B cell (primary cell): ENCODE results near the gene KRT74. TPM values are rescaled to one million over a fixed set of nuclear protein-coding genes. Genes with fewer than 3 reads are reported as not detected.

Source experiments
- ATAC-seq: fragments of 200-7000 bp; cut with Tn5 transposase; one replicate; pipeline ENCODE4 v1.10.0; 2021; ENCODE audit warnings: low read depth, mild to moderate bottlenecking, moderate number of reproducible peaks, moderate library complexity
- CTCF ChIA-PET: fragments of 350-600 bp; sonication (Branson Sonifier 250); formaldehyde crosslinking; loops from one replicate; lab custom pipeline; 2021; ENCODE audit warnings: antibody characterized with exemption, inconsistent platforms; lab: Charles Lee
- POLR2A ChIA-PET: fragments of 350-600 bp; sonication (Branson Sonifier 250); formaldehyde crosslinking; loops from one replicate; lab custom pipeline; 2021; ENCODE audit warnings: antibody characterized with exemption; lab: Charles Lee
- DNase-seq: peaks from one replicate; pipeline ENCODE4 v3.0.0; 2013
- H2AFZ ChIP-seq: 2 replicates; pipeline ENCODE4 v1.6.1; 2012; ENCODE audit warnings: mild to moderate bottlenecking, low read depth, low read length; ENCODE audit not compliant: insufficient read depth, poor library complexity, severe bottlenecking
- H3K27ac ChIP-seq, 2 donors: 1 replicate in 1 of 2; 2 replicates in 1 of 2; pipeline ENCODE4 v1.5.1; 2012 to 2013; ENCODE audit warnings: low read length in 2 of 2, mild to moderate bottlenecking in 2 of 2, moderate library complexity in 1 of 2
- H3K27me3 ChIP-seq, 4 experiments: fragments of 200-600 bp in 1 of 4; sonication (generic) in 1 of 4; replicated peaks in 1 of 4; 1 replicate in 2 of 4; 2 replicates in 2 of 4; pipeline versions ENCODE4 v1.6.1 to v1.7.0; 2013 to 2016; ENCODE audit warnings: low read length in 3 of 4, mild to moderate bottlenecking in 2 of 4, mixed read lengths in 1 of 4, moderate library complexity in 1 of 4; ENCODE audit not compliant: insufficient read depth in 4 of 4, control insufficient read depth in 3 of 4; ENCODE audit errors: control extremely low read depth in 1 of 4
- H3K36me3 ChIP-seq, 2 experiments: replicated peaks in 1 of 2; 1 replicate in 1 of 2; 2 replicates in 1 of 2; pipeline versions ENCODE4 v1.6.1 to v1.7.1; 2013; ENCODE audit warnings: low read length in 1 of 2; ENCODE audit not compliant: insufficient read depth in 2 of 2, control insufficient read depth in 1 of 2; ENCODE audit errors: control extremely low read depth in 1 of 2, extremely low read depth in 1 of 2
- H3K4me1 ChIP-seq, 2 donors: fragments of 200-600 bp in 1 of 2; sonication (generic) in 1 of 2; 1 replicate in 1 of 2; 2 replicates in 1 of 2; pipeline versions ENCODE4 v1.5.1 to v1.6.1; 2013 to 2017; ENCODE audit warnings: low read length in 2 of 2; ENCODE audit not compliant: control insufficient read depth in 2 of 2, insufficient read depth in 2 of 2
- H3K4me2 ChIP-seq: replicated peaks from 2 replicates; pipeline ENCODE3; 2012; ENCODE audit warnings: mild to moderate bottlenecking, low read depth, low read length; ENCODE audit not compliant: poor library complexity, severe bottlenecking
- H3K4me3 ChIP-seq, 5 experiments: fragments of 200-600 bp in 1 of 5; sonication (generic) in 1 of 5; 1 replicate in 3 of 5; 2 replicates in 2 of 5; pipeline versions ENCODE4 v1.5.1 to v1.7.0; 2011 to 2016; ENCODE audit warnings: low read length in 4 of 5, mild to moderate bottlenecking in 4 of 5, low read depth in 2 of 5, control low read depth in 1 of 5, moderate library complexity in 1 of 5; ENCODE audit not compliant: insufficient read depth in 1 of 5; ENCODE audit errors: control extremely low read depth in 1 of 5, extremely low read depth in 1 of 5
- H3K79me2 ChIP-seq: fragments of 200-600 bp; sonication (generic); one replicate; pipeline ENCODE4 v1.6.0; 2016; ENCODE audit warnings: low read length; ENCODE audit not compliant: control insufficient read depth, insufficient read depth
- H3K9ac ChIP-seq: fragments of 200-600 bp; sonication (generic); 2 replicates; pipeline ENCODE4 v1.6.1; 2017; ENCODE audit warnings: mild to moderate bottlenecking, low read length, moderate library complexity
- H3K9me3 ChIP-seq, 3 donors: one replicate each; pipeline versions ENCODE4 v1.6.1 to v1.7.1; 2013; ENCODE audit warnings: low read length in 2 of 3; ENCODE audit not compliant: control insufficient read depth in 2 of 3, insufficient read depth in 1 of 3; ENCODE audit errors: control extremely low read depth in 1 of 3
- H4K20me1 ChIP-seq: 2 replicates; pipeline ENCODE4 v1.6.0; 2012; ENCODE audit warnings: mild to moderate bottlenecking, low read length; ENCODE audit not compliant: insufficient read depth, control insufficient read depth, poor library complexity, severe bottlenecking
- H3K27ac Mint-ChIP-seq: one replicate; pipeline ENCODE4 v1.8.0; 2021; ENCODE audit warnings: mixed read lengths
- H3K27me3 Mint-ChIP-seq: one replicate; pipeline ENCODE4 v1.8.0; 2021; ENCODE audit warnings: mixed read lengths
- H3K4me1 Mint-ChIP-seq: one replicate; pipeline ENCODE4 v1.8.0; 2021; ENCODE audit warnings: mixed read lengths
- H3K4me3 Mint-ChIP-seq: one replicate; pipeline ENCODE4 v1.8.0; 2021; ENCODE audit warnings: mixed read lengths
- H3K9me3 Mint-ChIP-seq: one replicate; pipeline ENCODE4 v1.8.0; 2022; ENCODE audit warnings: mixed read lengths; ENCODE audit not compliant: insufficient read depth
- CTCF ChIP-seq: fragments of 200-600 bp; IDR thresholded peaks from one replicate; pipeline ENCODE4 v1.8.0; 2022; ENCODE audit warnings: antibody characterized with exemption, mild to moderate bottlenecking
- EZH2 ChIP-seq: IDR thresholded peaks from 2 replicates; pipeline ENCODE4 v1.6.1; 2012; ENCODE audit warnings: borderline replicate concordance, low read depth, mild to moderate bottlenecking, moderate library complexity, low read length; ENCODE audit not compliant: insufficient read depth, poor library complexity, severe bottlenecking
- WGBS: methylation state at CpG from one replicate; pipeline ENCODE4 v1.1.5; 2013; ENCODE audit warnings: missing lambda C conversion rate; ENCODE audit not compliant: insufficient coverage; 5-methylcytosine and 5-hydroxymethylcytosine counted together
- intact Hi-C: fragments of 100-400 bp; cut with micrococcal nuclease; formaldehyde crosslinking; loops from one replicate; pipeline ENCODE4 v1.10.0; 2022
- polyA plus RNA-seq: library from polyadenylated mRNA; depleted of rRNA; stranded (reverse); fragments of >200 nt; gene quantifications from 2 replicates; pipeline ENCODE4 v1.2.3, GENCODE V29; 2012
- total RNA-seq, 2 donors: library from RNA; stranded (reverse); fragments of 120-200 nt in 1 of 2; gene quantifications; 1 replicate in 1 of 2; 2 replicates in 1 of 2; pipeline versions ENCODE4 v1.2.3 to v1.2.4, GENCODE V29; 2013 to 2022

KRT74 gene
- total and polyA plus RNA-seq, 2 donors (not counting 1 experiment from before 2014, with no cell fraction given): not detected

GRCh38 chr12:52611080-52611468, 37.4 kb upstream of the KRT74 start:
- Histone ChIP-seq H3K4me1 (no peaks in the 10 kb centered on the region), H3K79me2 (no peaks in the 10 kb centered on the region), H4K20me1 (no peaks in the 10 kb centered on the region), H3K9ac (no peak overlapping the region), H3K4me3 (no peak overlapping the region), H3K4me2 (no peak overlapping the region), H3K36me3 (no peaks in the 10 kb centered on the region), H3K27ac (no peak overlapping the region), H2AFZ (no peak overlapping the region), H3K27me3 (no peaks in the 10 kb centered on the region), H3K9me3 (peaks cover 0 to 2% (median 0%) of the 10 kb centered on the region in 3 donors)
- ChIA-PET CTCF (no interaction called here), POLR2A (no interaction called here)
- no peak overlapping the region for H3K27ac Mint-ChIP-seq
- DNase-seq (no peak), ATAC-seq (no peak)
- H3K9me3 Mint-ChIP-seq: no peaks in the 10 kb centered on the region
- 97% methylated on average over 6 of the region's 6 CpGs for WGBS
- TF ChIP-seq EZH2: no peak
- TF ChIP-seq CTCF: no peak
- no peaks in the 10 kb centered on the region for H3K4me1 Mint-ChIP-seq
- H3K27me3 Mint-ChIP-seq: peaks cover 33% of the 10 kb centered on the region
- H3K4me3 Mint-ChIP-seq: no peak overlapping the region
- intact Hi-C loops: no loop called here

GRCh38 chr12:52608826-52609630, 35.4 kb upstream of the KRT74 start:
- H3K4me1 ChIP-seq: no peaks in the 10 kb centered on the region
- WGBS: 91% methylated on average over 8 of the region's 8 CpGs
- POLR2A ChIA-PET: no interaction called here
- intact Hi-C loops: no loop called here
- H2AFZ ChIP-seq: no peak overlapping the region
- no peak overlapping the region for H3K4me2 ChIP-seq
- no peaks in the 10 kb centered on the region for H3K4me1 Mint-ChIP-seq
- H3K9me3 Mint-ChIP-seq: no peaks in the 10 kb centered on the region
- no peaks in the 10 kb centered on the region for H3K9me3 ChIP-seq
- H3K27ac ChIP-seq: no peak overlapping the region
- no peaks in the 10 kb centered on the region for H3K36me3 ChIP-seq
- no peak overlapping the region for H3K27ac Mint-ChIP-seq
- H3K9ac ChIP-seq: no peak overlapping the region
- ATAC-seq (no peak), DNase-seq (no peak)
- no peaks in the 10 kb centered on the region for H3K79me2 ChIP-seq
- TF ChIP-seq EZH2 (no peak), CTCF (no peak)
- no peaks in the 10 kb centered on the region for H3K27me3 ChIP-seq
- CTCF ChIA-PET: interaction anchor here (0.7 kb wide), 1 partner anchor 10 kb away, joined by 3 read pairs; the partner anchor contains the start of gene KRT73
- no peak overlapping the region for H3K4me3 ChIP-seq
- H4K20me1 ChIP-seq: no peaks in the 10 kb centered on the region
- peaks cover 29% of the 10 kb centered on the region for H3K27me3 Mint-ChIP-seq
- no peak overlapping the region for H3K4me3 Mint-ChIP-seq
